ENCODE data around the gene SIRPA. TPM values are rescaled to one million over a fixed set of nuclear protein-coding genes. Genes with fewer than 3 reads are reported as not detected.

Gene SIRPA
- total RNA-seq, 2 experiments from 2014 or later: 0.04 TPM; not detected in 1

DNA sequence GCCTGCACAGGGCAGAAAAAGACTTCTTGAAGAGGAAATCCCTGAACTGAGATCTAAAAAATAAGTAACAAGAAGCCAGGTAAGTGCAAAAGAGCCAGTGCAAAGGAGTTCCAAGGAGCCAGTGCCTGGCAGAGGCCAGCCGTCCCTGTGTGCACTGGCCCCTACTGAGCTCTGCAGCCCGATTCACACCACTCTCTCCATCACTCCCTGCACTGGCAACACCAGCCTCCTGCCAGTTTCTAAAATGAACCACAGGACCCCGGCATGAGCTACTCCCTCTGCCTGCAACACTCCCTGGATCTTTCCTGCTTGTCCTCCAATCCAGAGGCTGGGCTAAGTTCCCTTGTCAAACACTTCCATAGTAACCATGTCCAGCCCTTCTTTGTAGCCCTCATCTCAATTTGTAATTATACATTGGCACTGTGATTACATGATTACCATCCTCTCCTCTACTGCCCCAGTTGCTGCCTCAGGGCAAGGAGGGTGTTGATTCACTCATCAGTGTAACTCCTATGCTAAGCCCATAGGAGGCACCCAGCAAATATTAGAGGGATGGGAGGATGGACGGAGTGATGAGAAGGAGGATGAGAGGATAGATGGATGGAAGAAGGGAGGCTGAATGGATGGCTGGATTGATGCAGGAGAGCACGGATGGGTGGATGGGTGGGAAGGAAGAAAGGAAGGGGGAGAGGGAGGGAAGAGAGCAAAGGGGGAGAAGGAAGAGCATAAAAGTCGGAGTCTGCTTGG is 49.3 kb downstream of the SIRPA start:
- CTCF ChIA-PET: no interaction called here
- POLR2A ChIA-PET: no interaction called here

DNA sequence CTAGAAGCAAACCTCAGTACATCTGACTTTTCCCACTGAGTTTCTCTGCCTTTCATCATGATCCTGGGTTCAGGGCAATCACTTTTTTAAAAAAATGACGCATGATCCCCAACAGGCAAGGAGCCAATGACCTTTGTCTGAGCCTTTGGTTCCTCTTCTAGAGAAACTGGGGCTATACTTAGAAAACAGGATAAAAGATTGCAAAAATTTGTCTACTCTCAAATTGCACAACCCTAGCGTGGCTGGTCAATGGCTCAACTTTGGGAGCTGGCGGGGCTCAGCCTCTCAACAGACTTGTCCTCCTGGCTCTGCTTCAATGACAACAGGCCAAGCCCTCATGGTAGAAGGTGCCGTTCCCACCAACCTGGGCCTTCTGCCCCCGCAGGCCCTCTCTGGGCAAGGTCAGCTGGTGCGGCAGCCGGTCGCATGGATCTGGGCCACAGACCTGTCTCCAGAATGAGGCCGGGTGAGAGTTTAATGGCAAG is 50.0 kb downstream of the SIRPA start:
- ChIA-PET POLR2A (no interaction called here), CTCF (no interaction called here)

DNA sequence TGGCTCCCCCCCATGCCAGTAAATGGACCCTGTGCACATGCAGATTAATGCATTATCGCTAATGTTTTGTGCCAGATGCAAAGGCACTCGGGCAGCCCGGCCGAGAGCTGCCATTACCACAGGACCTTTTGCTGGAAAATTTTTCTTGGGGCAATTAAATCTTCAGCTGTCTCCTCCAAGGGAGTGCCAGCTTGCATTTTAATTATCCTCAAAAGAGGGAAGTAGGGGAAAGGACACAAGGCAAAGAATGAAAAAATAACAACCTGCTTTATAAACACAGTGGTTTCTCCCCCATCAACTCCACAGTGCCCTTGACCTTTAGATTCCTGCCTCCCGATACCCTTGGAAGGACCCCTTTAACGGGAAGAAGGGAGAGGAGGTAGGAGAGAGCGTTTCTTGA is 50.5 kb downstream of the SIRPA start:
- CTCF ChIA-PET: no interaction called here

DNA sequence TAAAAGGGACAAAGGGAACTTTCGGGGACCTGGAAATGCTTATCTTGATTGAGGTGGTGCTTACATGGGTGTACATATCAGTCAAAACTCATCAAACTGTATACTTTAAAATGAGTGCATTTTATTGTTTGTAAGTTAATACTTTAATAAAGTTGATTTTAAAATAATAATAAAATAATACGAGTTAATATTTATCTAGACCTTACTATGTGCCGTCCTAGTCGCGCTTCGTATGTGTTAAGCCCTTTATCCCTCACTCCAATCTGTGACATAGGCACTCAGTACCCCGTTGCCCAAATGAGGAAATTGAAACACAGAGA is 51.2 kb downstream of the SIRPA start:
- ChIA-PET POLR2A (no interaction called here), CTCF (no interaction called here)

More for the DNA sequence above, 50.5 kb downstream of the SIRPA start:
- POLR2A ChIA-PET: no interaction called here

DNA sequence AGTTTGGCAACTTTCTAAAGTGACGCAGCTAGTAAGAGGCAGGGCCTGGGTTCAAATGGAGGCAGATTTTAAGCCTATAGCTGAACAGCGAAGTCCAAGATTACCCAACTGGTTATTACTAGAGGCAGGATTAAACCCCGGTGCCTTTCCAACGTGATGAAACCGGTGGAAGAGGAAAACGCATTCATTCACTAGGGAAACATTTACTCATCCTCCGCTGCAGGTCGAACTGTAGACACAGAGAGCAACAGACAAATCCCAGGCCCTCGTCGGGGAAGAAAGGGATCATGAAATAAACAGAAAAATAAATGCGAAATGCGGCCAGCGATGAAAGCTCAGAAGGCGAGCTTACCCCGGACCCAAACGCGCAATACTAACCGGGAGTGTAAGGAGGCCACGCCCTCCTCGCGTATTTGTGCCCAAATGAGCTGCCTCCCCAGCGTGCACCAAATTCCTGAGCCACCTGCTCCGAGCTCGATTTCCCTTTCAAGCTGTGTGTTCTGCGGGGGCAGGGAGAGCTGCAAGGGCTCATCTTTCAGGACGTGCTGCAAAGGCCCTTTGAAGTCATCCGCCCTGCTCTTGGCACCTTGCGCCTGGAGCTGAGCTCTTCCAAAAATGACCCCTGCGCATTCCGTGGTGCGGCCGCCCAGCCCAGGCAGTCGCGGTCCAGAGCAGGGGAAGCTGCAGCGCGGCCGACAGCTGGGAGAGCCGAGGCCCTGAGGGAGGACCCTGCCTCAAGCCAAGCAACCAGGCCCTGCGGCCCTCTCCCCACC is 51.7 kb downstream of the SIRPA start:
- ChIA-PET CTCF (no interaction called here), POLR2A (no interaction called here)

GRCh38 chr20:1947535-1947846 is 52.3 kb downstream of the SIRPA start:
- POLR2A ChIA-PET: no interaction called here
- CTCF ChIA-PET: no interaction called here

DNA sequence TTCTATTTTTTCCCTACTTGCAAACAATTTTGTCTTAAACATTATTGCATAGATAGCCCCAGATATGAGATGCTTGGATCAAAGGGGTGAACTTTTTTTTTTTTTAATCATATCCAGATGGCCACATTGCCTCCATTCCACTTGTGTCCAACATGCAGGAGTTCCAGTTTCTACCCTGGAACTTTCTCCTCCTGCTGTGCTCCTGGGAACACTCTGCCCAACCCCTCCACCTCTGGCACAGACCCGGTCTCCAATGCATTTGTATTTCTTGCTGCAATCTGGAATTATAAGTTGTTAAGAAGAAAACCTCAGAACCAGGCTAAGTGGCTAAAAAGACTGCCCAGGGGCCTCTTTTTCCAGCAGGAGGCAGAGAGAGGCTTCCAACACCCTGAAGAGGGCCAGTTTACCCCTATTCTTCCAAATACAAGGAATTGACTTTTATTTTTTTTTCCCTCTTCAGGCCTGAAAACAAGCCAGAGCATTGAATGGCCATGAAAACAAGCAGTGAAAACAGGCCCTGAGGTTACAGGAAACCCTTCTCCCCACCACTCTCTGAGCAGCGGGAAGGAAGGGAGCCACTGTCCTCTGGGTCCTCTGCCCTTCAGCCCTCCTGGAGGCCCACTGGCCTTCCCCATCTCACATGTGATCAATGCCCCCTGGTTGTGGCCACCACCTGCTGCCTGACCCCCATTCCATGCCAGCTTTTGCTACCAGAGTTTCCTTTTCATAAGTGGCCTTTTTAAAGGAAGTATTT is 54.3 kb downstream of the SIRPA start:
- ChIA-PET POLR2A (no interaction called here), CTCF (no interaction called here)

DNA sequence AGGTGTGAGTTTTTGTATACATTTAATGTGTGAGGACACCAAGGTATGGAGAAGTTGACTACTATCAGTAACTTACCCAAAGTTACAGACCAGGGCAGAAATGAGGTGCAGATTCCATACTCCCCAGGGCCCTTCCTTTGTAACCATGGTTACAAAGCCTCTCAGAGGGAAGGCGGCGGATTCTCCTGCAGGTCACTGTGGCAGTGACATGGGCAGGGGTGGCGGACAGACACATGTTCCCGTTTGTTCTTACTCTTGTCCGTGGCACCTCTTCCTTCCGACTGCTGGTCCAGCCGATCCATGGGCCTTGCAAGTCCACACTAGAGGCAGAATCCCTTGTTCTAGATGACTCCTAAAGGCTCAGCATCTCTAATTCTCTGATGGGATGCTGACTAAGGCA is 55.6 kb downstream of the SIRPA start:
- CTCF ChIA-PET: no interaction called here
- POLR2A ChIA-PET: no interaction called here

DNA sequence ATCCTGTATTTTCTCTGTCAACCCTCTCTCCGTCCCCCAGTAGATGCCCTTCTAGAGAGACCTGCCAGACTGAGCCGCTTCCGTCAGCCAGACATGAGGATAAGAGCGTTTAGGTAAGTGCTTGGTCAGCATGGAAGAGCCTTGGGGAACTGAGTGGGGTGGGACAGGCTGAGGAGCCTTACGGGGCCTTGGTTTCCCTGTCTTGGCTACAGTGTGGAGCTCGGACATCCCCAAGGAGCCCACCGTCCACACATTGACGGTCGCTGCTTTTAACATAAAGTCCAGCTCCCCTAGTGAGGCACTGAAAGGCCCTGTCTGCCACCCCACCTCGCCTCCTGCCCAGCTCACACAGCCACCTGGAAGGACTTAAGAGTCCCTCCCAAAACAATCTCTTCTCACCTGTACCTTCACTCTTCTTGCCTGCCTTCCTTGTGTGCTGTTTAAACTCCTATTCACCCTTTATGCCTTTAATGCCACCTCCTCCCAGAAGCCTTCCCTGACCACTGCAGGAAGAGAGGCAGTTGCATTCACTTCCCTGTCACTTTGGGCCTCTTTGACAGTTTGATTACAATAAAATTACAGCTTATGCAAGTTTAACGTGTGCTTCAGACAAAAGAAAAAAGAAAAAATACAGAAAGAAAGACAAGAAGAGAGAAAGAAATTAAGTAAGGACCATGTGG is 56.4 kb downstream of the SIRPA start:
- ChIA-PET CTCF (interaction anchor here (1.3 kb wide), 1 partner anchor 221 kb away, joined by 4 read pairs; no protein-coding TSS in a partner anchor), POLR2A (no interaction called here)

- CTCF ChIA-PET: interaction anchor here (1.3 kb wide), 1 partner anchor 220 kb away, joined by 4 read pairs; no protein-coding TSS in a partner anchor
- POLR2A ChIA-PET: no interaction called here
Measured at GRCh38 chr20:1952737-1953530, 57.7 kb downstream of the SIRPA start.

DNA sequence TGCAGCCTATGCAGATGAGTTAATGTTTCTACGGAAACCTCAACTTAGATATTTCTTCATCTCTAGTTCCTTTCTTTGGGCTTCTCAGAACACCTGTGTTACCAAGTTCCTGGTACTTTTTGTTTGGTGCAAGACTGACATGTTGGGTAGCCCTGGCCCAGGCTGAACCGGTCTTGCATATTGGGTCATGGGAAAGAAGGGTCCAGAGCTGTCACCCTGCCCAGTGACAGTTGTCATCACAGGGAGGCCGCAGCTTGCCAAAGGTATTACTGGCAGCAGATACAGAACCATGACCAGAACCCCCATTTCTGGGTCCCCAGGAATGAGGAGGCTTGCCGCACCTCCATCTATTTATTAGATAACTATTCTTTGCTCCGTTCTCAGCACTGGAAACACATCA is 58.4 kb downstream of the SIRPA start:
- ChIA-PET POLR2A (no interaction called here), CTCF (interaction anchor here (1.0 kb wide), 1 partner anchor 11 kb away, joined by 3 read pairs; no protein-coding TSS in a partner anchor)

GRCh38 chr20:1955217-1955616 is 60.0 kb downstream of the SIRPA start:
- CTCF ChIA-PET: no interaction called here
- POLR2A ChIA-PET: no interaction called here

DNA sequence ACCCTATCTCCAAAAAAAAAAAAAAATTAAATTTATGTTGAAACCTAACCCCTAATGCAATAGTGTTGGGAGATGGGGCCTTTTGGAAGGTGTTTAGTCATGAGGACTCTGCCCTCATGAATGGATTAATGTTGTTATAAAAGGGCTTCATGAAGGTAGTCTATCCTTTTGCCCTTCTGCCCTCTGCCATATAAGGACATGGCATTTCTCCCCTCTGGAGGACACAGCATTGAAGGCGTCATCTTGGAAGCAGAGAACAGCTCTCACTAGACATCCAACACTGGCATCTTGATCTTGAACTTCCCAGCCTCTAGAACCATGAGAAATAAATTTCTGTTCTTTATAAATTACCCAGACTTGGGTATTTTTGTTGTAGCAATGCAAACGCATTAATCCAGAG is 63.2 kb downstream of the SIRPA start:
- ChIA-PET CTCF (no interaction called here), POLR2A (no interaction called here)

GRCh38 chr20:1959156-1959555 is 63.9 kb downstream of the SIRPA start:
- POLR2A ChIA-PET: no interaction called here
- CTCF ChIA-PET: no interaction called here

DNA sequence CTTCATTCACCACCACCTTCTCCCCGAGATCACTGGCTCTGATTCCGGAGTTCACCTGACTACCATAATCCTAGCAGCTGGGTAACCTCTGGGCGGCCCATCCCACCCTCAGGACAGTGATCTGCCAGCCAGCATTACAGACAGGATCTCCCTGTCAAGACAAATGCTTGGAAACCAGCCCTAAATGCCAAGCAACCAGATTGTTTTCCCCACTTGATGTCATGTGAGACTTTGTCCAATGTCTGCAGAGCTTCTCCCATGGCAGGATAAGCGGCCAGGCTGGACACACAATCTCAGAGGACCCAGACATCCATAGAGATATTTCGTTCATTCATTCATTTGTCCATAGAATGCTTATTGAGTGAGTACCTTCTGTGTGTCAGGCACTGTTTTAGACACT is 66.2 kb downstream of the SIRPA start:
- ChIA-PET POLR2A (no interaction called here), CTCF (no interaction called here)

DNA sequence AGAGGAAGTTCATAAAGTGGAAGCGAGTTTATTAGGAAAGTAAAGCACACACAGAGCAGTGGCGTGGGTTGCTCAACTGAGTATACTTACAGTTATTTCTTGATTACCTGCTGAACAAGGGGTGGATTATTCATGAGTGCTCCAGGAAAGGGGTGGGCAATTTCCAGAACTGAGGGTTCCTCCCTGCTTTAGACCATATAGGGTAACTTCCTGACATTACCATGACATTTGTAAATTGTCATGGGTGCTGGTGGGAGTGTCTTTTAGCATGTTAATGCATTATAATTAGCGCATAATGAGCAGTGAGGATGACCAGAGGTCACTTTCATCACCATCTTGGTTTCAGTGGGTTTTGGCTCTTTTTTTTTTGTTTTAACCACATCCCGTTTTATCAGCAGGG is 68.9 kb downstream of the SIRPA start:
- CTCF ChIA-PET: interaction anchor here (5.0 kb wide), 1 partner anchor 210 kb away, joined by 35 read pairs; no protein-coding TSS in a partner anchor
- POLR2A ChIA-PET: no interaction called here

DNA sequence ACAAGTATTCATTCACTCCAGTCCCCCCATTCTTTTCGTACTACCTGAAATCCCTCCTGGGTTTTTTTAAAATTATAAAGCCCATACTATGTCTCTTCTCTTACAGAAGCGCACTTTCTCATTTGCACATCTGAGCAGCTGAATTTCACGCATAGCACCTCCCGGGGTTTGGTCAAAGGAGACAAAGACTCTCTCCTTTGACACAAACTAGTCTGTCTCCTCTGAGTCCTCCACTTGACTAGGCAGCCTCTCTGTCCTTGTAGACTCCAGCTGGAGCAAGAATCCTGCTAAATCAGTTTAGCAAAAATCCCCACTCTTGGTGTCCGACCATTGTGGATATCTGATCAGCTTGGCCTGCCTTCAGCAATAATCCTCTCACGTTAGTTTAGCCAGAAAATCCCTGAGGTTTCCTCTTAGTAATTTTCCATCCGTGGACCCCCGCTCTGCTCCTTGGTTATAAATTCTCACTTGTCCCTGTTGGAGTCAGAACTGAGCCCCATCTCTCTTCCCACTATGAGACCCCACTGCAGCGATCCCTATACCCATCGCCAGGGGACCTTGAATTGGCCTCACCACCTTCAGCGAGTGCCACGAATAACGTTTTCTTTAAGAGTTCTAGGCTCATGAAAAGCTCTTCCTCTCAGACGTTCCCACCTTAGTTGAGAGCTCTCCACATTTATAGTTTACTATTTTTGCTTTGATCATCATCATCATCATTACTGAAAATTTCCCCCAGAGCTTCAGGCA is 69.6 kb downstream of the SIRPA start:
- ChIA-PET CTCF (interaction anchor here (0.5 to 5.0 kb wide), 4 partner anchors 11 to 209 kb away, joined by 3 to 35 read pairs (median 7); partner anchors contain the start of gene STK35), POLR2A (no interaction called here)

DNA sequence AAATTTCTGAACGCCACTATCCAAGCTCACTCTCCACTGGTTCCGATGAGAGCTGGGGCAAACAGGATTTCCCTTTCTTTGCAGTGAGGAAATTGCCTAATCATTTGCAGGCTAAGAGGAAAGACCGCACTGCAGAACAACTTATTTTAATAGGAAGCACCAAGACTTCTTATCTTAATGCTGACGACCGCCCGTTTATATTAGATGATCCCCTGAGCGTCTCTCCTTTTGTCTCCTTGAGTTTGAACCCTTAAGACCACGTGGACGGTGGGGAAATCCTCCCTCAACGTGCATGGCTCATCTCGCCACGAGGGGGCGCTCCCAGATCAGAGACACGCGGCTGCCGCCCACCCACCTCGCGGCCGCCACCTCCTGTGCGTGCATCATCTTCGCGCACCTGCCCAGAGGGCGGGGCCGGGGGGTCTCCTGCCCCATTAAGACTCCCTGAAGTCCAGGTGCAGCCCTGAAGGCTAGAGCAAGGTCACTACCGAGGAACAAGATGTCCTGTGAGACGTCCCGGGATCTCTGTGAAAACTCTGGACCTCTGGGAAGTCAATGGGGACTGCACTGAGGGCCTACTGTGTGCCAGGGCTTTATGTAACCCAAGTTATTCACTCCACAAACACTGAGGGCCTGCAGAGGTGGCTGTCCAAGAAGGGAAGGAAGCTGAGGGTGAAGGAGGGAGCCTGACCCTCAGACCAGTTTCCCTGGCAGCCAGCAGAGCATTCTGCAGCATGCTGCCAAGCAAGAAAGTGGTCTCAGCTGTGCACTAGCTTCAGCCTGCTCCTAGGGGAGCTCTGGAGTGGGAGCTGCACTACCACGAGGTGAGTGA is 70.5 kb downstream of the SIRPA start:
- ChIA-PET POLR2A (no interaction called here), CTCF (interaction anchor here (1.4 to 5.0 kb wide), 3 partner anchors 137 to 242 kb away, joined by 4 to 35 read pairs (median 9); partner anchors contain the start of gene STK35)

Data from activated CD8-positive, alpha-beta memory T cell treated with anti-CD3 and anti-CD28 coated beads for 36 hours (primary cell).